Epithelial cell of proximal tubule (primary cell): ENCODE results near the gene BLTP2. TPM values are rescaled to one million over a fixed set of nuclear protein-coding genes. Genes with fewer than 3 reads are reported as not detected.
A peak's percentile ranks its signal among the peaks of the same experiment; 100 is the strongest.

Source experiments
- DNase-seq: peaks from one replicate; pipeline ENCODE4 v3.0.0-alpha.2; 2011; ENCODE audit warnings: low read depth
- H3K4me3 ChIP-seq: 2 replicates; pipeline ENCODE4 v1.5.1; 2011; ENCODE audit warnings: low read depth, mild to moderate bottlenecking, low read length
- total RNA-seq: library from RNA; depleted of rRNA; stranded (reverse); fragments of >200 nt; gene quantifications from 2 replicates; pipeline ENCODE4 v1.2.3, GENCODE V29; 2015
- TF ChIP-seq, protein P1 (sequence below): conservative IDR thresholded peaks from 2 replicates; pipeline ENCODE4 v1.5.1; 2012; ENCODE audit warnings: low read depth, mild to moderate bottlenecking, low read length

Gene BLTP2
- total RNA-seq, 1 donor from 2014 or later: 136 TPM

DNA sequence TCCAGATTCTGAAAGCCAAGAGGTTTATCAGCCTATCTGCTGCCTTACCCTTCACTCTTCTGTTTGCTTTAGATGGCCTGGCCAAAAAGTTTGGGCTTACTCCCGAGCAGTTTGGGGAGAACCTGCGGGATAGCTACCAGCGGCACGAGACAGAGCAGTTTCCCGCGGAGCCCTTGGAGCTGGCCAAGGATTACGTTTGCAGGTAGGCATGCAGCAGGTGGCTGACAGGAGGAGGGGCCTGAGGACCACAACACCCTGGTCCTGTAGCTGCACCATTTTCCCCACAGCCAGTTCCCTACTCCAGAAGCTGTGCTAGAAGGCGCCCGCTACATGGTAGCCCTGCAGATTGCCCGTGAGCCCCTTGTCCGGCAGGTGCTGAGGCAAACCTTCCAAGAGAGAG is 37.7 kb upstream of the BLTP2 start:
- no peak overlapping the region for H3K4me3 ChIP-seq
- TF ChIP-seq, protein P1, sequence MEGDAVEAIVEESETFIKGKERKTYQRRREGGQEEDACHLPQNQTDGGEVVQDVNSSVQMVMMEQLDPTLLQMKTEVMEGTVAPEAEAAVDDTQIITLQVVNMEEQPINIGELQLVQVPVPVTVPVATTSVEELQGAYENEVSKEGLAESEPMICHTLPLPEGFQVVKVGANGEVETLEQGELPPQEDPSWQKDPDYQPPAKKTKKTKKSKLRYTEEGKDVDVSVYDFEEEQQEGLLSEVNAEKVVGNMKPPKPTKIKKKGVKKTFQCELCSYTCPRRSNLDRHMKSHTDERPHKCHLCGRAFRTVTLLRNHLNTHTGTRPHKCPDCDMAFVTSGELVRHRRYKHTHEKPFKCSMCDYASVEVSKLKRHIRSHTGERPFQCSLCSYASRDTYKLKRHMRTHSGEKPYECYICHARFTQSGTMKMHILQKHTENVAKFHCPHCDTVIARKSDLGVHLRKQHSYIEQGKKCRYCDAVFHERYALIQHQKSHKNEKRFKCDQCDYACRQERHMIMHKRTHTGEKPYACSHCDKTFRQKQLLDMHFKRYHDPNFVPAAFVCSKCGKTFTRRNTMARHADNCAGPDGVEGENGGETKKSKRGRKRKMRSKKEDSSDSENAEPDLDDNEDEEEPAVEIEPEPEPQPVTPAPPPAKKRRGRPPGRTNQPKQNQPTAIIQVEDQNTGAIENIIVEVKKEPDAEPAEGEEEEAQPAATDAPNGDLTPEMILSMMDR: no peak
- DNase-seq: no peak

DNA sequence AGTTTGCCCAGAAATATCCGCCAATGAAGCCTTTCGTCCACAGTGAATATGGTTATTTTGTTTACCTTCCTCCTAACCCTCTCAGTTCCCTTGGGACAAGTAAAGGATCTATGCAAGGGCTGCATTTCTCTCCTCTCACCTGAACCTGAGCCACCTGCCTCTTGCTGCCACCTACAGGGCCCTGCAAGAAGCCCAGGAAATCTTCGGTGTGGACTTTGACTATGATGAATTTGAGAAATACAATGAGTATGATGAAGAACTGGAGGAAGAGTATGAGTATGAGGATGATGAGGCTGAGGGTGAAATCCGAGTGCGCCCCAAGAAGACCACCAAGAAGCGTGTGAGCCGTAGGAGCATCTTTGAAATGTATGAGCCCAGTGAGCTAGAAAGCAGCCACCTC is 31.0 kb upstream of the BLTP2 start:
- H3K4me3 ChIP-seq: no peak overlapping the region
- TF ChIP-seq, protein P1: peak; percentile 70
- no peak for DNase-seq

DNA sequence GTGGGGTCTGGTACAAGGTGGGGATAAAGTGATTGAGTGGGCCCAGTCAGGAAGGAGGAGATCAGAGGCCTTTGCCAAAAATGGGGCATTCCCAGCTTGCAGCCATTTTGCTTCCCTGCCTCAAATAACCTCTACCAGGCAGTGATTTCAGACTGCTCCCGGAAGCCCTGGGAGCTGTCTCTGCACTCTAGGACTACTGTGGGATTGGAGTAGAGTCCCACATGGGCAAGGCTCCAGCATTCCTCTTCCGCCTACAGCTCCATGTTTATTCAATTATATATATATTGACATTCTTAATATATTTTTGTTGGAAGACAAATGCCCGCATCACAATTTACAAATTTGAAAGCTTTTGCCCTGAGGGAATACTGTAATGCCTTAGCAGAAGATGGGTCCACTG is 30.5 kb upstream of the BLTP2 start:
- DNase-seq: no peak
- H3K4me3 ChIP-seq: no peak overlapping the region
- TF ChIP-seq, protein P1: no peak

DNA sequence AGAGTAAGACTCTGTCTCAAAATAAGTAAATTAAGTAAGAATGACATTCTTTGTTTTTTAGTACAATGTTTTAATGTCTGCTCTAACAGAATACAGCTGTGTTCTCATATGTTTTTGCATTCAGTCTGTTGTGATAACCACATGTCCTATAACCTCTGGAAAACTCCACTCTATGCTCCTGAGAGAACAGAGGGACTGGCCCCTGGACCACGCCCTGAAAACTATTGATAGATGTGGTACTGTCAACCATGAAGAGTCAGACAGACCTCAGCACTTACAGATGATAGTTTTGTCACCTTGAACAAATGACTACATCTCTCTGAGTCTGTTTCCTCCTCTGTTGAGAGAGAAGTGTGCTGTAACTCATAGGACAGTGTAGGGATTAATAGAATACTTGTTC is 25.0 kb upstream of the BLTP2 start:
- H3K4me3 ChIP-seq: no peak overlapping the region
- TF ChIP-seq, protein P1: no peak
- no peak for DNase-seq

DNA sequence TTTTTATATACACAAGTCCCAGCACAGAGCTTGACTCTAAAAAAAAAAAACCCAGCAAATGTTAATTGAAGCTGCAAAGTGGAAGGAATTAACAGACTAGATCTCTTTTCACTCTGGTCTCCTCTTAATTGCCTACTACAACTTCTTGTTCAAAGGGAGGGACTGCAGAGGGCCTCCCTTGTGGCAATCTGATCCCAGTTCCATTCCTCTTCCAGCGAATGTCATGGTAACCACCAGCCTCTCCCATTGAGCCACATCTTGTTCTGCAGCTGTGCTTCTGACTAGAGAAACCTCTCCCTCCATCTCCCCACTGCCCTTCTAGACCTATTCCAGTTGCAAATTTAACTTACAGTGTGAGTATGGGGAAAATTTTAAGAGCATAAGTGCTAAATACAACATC is 22.9 kb upstream of the BLTP2 start:
- no peak overlapping the region for H3K4me3 ChIP-seq
- DNase-seq: no peak
- TF ChIP-seq, protein P1: no peak

DNA sequence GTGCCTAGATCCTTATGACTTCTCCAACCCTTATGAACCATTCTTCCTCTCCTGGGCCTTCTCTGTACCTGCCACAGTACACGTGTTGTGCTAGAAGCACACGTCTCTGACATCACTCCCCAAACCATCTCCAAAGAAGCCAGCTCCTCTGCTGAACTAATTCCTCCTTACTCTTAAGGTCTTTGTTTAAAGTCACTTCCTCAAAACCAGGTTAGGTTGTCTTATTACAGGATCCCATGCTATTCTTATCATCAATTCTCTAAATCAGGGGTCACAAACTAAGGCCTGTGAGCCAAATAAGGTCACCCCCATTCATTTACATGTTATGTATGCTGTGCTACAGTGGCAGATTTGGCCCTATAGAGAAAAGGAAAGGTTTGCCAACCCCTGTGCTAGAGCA is 21.0 kb upstream of the BLTP2 start:
- DNase-seq: no peak
- no peak overlapping the region for H3K4me3 ChIP-seq
- TF ChIP-seq, protein P1: no peak

DNA sequence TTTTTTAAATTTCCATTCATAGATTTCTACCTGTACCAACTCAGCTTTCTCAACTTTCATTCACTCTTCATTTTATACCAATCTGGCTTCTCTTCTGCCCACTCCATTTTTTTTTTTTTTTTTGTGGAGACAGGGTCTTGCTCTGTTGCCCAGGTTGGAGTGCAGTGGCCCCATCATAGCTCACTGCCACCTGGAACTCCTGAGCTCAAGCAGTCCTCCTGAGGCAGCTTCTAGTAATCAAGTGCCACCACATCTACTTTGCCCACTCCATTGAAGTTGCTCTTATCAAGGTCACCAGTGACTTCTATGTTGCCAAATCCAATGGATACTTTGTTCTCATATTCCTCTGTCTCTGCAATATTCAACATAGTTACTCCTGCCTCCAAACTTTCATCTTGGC is 18.8 kb upstream of the BLTP2 start:
- TF ChIP-seq, protein P1: no peak
- no peak for DNase-seq
- H3K4me3 ChIP-seq: peak overlapping the region; percentile 87
